ENCODE measurements around the gene ANKMY1. TPM values are rescaled to one million over a fixed set of nuclear protein-coding genes. Genes with fewer than 3 reads are reported as not detected.
A peak's percentile ranks its signal among the peaks of the same experiment; 100 is the strongest.

The ANKMY1 gene
- total and polyA plus RNA-seq, 2 of the 13 experiments (the other 11 are each of a cell fraction or from before 2014, with no cell fraction given): 11.7 to 18.8 TPM

- TF ChIP-seq ZBTB40 (IDR thresholded peaks at IDR 0.05) (no peak), ZBTB40 (CRISPR knock-in tag; IDR thresholded peaks at IDR 0.05) (no peak), NR3C1 (CRISPR knock-in tag; IDR thresholded peaks at IDR 0.05) (no peak), ETV6 (CRISPR knock-in tag; conservative IDR thresholded peaks at IDR 0.05) (peak; percentile 43; the same call in 1 of the 2 replicates), SKIL (CRISPR knock-in tag; IDR thresholded peaks at IDR 0.05; ENCODE audit: borderline replicate concordance) (peak; percentile 59), ZNF138 (CRISPR knock-in tag; IDR thresholded peaks at IDR 0.05; ENCODE audit: low read depth) (peak; percentile 77; the same call in 1 of the 2 replicates), ZNF629 (CRISPR knock-in tag; conservative IDR thresholded peaks at IDR 0.05) (no peak; the same call in 1 of the 2 replicates), ZNF577 (CRISPR knock-in tag; IDR thresholded peaks at IDR 0.05; ENCODE audit: borderline replicate concordance, low read depth) (no peak), JDP2 (CRISPR knock-in tag; IDR thresholded peaks at IDR 0.05; ENCODE audit: borderline replicate concordance) (peak; percentile 76; the same call in 1 of the 2 replicates), AKNA (CRISPR knock-in tag; IDR thresholded peaks at IDR 0.05; ENCODE audit: borderline replicate concordance) (no peak; the same call in 1 of the 2 replicates), GABPA (IDR thresholded peaks at IDR 0.05; ENCODE audit: low read depth, low read length) (no peak), GABPA (CRISPR knock-in tag; IDR thresholded peaks at IDR 0.05; ENCODE audit: low read depth) (no peak; the same call in 1 of the 2 replicates), HOXA3 (CRISPR knock-in tag; IDR thresholded peaks at IDR 0.05) (peak; percentile 92), CENPT (CRISPR knock-in tag; IDR thresholded peaks at IDR 0.05; ENCODE audit: low read depth) (0 out of 2 replicates have a peak, but pooled peaks have one; percentile 66)
Measured at GRCh38 chr2:240560084-240560479, 2.3 kb upstream of the ANKMY1 start, which contains the start of gene DUSP28 (continued).

Data from HepG2 (cell line).